Inflammatory macrophage treated with lipopolysaccharide for 4 hours (primary cell): ENCODE results near the gene NME7.
A peak's percentile ranks its signal among the peaks of the same experiment; 100 is the strongest.
"Not testable (repeated sequence)": the region's sequence is repeated elsewhere in the genome, so short reads cannot be mapped to it uniquely, and the experiment has no call there.

Experiments used
- DNase-seq: peaks from one replicate; pipeline ENCODE4 v3.0.0-alpha.2; 2020

The NME7 gene

GRCh38 chr1:169340882-169341281, 26.7 kb downstream of the NME7 start:
- DNase-seq: no peak

- no peak for DNase-seq
Measured at GRCh38 chr1:169339773-169340172, 27.8 kb downstream of the NME7 start.

- no peak for DNase-seq
Measured at GRCh38 chr1:169338617-169339016, 29.0 kb downstream of the NME7 start.

GRCh38 chr1:169336947-169337715, 30.5 kb downstream of the NME7 start:
- not testable (repeated sequence) for DNase-seq

- not testable (repeated sequence) for DNase-seq
Measured at GRCh38 chr1:169334727-169335126, 32.9 kb downstream of the NME7 start.

GRCh38 chr1:169330927-169331326, 36.7 kb downstream of the NME7 start:
- no peak for DNase-seq

- DNase-seq: no peak
Measured at GRCh38 chr1:169329383-169329782, 38.2 kb downstream of the NME7 start.

GRCh38 chr1:169327875-169328274, 39.7 kb downstream of the NME7 start:
- DNase-seq: no peak

- peak; percentile 29 for DNase-seq
Measured at GRCh38 chr1:169326956-169327268, 40.7 kb downstream of the NME7 start.

GRCh38 chr1:169326261-169326955, 41.2 kb downstream of the NME7 start:
- DNase-seq: peak; percentile 10

- DNase-seq: no peak
Measured at GRCh38 chr1:169325117-169325516, 42.5 kb downstream of the NME7 start.

GRCh38 chr1:169322138-169322537, 45.5 kb downstream of the NME7 start:
- no peak for DNase-seq

- peak; percentile 6 for DNase-seq
Measured at GRCh38 chr1:169321539-169321938, 46.1 kb downstream of the NME7 start.

GRCh38 chr1:169318536-169319244, 48.9 kb downstream of the NME7 start:
- DNase-seq: no peak

GRCh38 chr1:169316556-169316955, 51.0 kb downstream of the NME7 start:
- DNase-seq: no peak

- peak; percentile 87 for DNase-seq
Measured at GRCh38 chr1:169312084-169312954, 55.3 kb downstream of the NME7 start.

- DNase-seq: peak; percentile 68
Measured at GRCh38 chr1:169309178-169310166, 58.1 kb downstream of the NME7 start.

GRCh38 chr1:169308313-169309039, 59.1 kb downstream of the NME7 start:
- DNase-seq: no peak

- DNase-seq: no peak
Measured at GRCh38 chr1:169307176-169307575, 60.4 kb downstream of the NME7 start.

- DNase-seq: no peak
Measured at GRCh38 chr1:169305948-169306347, 61.6 kb downstream of the NME7 start.

- no peak for DNase-seq
Measured at GRCh38 chr1:169305356-169305755, 62.2 kb downstream of the NME7 start.
